Measurements from ENCODE around the gene HEPN1.

- TF ChIP-seq CTCF (IDR thresholded peaks at IDR 0.05; ENCODE audit: insufficient read depth, low read length, poor library complexity, severe bottlenecking) (no peak), EZH2phosphoT487 (conservative IDR thresholded peaks at IDR 0.05; ENCODE audit: low read length) (no peak)
Observed at GRCh38 chr11:124900464-124900863, 18.6 kb upstream of the HEPN1 start.

Measured in SU-DHL-6 (cell line).